Right atrium auricular region (tissue), 2 donors: ENCODE results near the gene ALG3. TPM values are rescaled to one million over a fixed set of nuclear protein-coding genes. Genes with fewer than 3 reads are reported as not detected.

Experiments used
- DNase-seq: peaks from one replicate; pipeline ENCODE4 v3.0.0-alpha.2; 2019; ENCODE audit warnings: low spot score
- H3K27ac ChIP-seq, 2 donors: fragments of 200-600 bp; sonication (generic); 1 replicate in 1 of 2; 2 replicates in 1 of 2; pipeline ENCODE4 v1.5.1; 2016 to 2019
- H3K27me3 ChIP-seq, 2 donors: fragments of 200-600 bp; sonication (generic); one replicate each; pipeline versions ENCODE4 v1.5.1 to v1.6.0; 2017 to 2019
- H3K36me3 ChIP-seq: fragments of 200-600 bp; sonication (generic); one replicate; pipeline ENCODE4 v1.5.1; 2016
- H3K4me1 ChIP-seq, 2 donors: fragments of 200-600 bp; sonication (generic); one replicate each; pipeline versions ENCODE4 v1.5.1 to v1.6.0; 2017 to 2019
- H3K4me3 ChIP-seq, 2 donors: fragments of 200-600 bp; sonication (generic); 1 replicate in 1 of 2; 2 replicates in 1 of 2; pipeline ENCODE4 v1.5.1; 2017 to 2019; ENCODE audit warnings: mild to moderate bottlenecking in 1 of 2, moderate library complexity in 1 of 2
- H3K9me3 ChIP-seq, 2 donors: fragments of 200-600 bp; sonication (generic); one replicate each; pipeline ENCODE4 v1.5.1; 2019
- CTCF ChIP-seq, 2 donors: fragments of 200-600 bp; sonication (generic); IDR thresholded peaks; one replicate each; pipeline ENCODE4 v1.5.1; 2019; ENCODE audit warnings: antibody characterized with exemption in 2 of 2
- total RNA-seq, 2 donors: library from RNA; depleted of rRNA; stranded (reverse); fragments of >200 nt; gene quantifications; one replicate each; pipeline ENCODE4 v1.1.0, GENCODE V29; 2016

ALG3 gene
- total RNA-seq, 2 donors from 2014 or later = 50.6 to 50.8 TPM

GRCh38 chr3:184261270-184261853, 12.6 kb upstream of the ALG3 start, which contains the start of gene CAMK2N2:
Gene CAMK2N2, minus strand, starts transcription at chr3:184261553. Its CDS starts 268 bp downstream, at chr3:184261285.
- Histone ChIP-seq H3K27me3 (peaks cover 3 to 23% of the 10 kb centered on the region in 2 donors), H3K4me1 (peaks cover 0 to 32% of the 10 kb centered on the region in 2 donors)
- TF ChIP-seq CTCF (IDR thresholded peaks at IDR 0.05) = no peak

GRCh38 chr3:184260724-184261269, 12.0 kb upstream of the ALG3 start:
- no peaks in the 10 kb centered on the region for H3K36me3 ChIP-seq
- H3K27me3 ChIP-seq = peaks cover 3 to 23% of the 10 kb centered on the region in 2 donors
- DNase-seq = no peak
- TF ChIP-seq CTCF (IDR thresholded peaks at IDR 0.05) = no peak
- H3K4me1 ChIP-seq = peaks cover 0 to 32% of the 10 kb centered on the region in 2 donors
- H3K27ac ChIP-seq = no peak overlapping the region
- H3K4me3 ChIP-seq = peak overlapping the region; percentile 27 to 54
- no peaks in the 10 kb centered on the region for H3K9me3 ChIP-seq

More at GRCh38 chr3:184261270-184261853, 12.6 kb upstream of the ALG3 start, which contains the start of gene CAMK2N2:
- H3K9me3 ChIP-seq = no peaks in the 10 kb centered on the region
- no peaks in the 10 kb centered on the region for H3K36me3 ChIP-seq
- H3K27ac ChIP-seq = no peak within 1 kb of the TSS
- no peak for DNase-seq
- H3K4me3 ChIP-seq = peak within 1 kb of the TSS; percentile 27 to 54

- no peaks in the 10 kb centered on the region for H3K36me3 ChIP-seq
- H3K27me3 ChIP-seq = peaks cover 3 to 23% of the 10 kb centered on the region in 2 donors
- peak overlapping the region in 1 of 2 donors; percentile 54 for H3K4me3 ChIP-seq
- H3K9me3 ChIP-seq = no peaks in the 10 kb centered on the region
- no peak overlapping the region for H3K27ac ChIP-seq
- H3K4me1 ChIP-seq = peaks cover 0 to 32% of the 10 kb centered on the region in 2 donors
- DNase-seq = no peak
- no peak for TF ChIP-seq CTCF (IDR thresholded peaks at IDR 0.05)
These were observed 11.3 kb upstream of the ALG3 start for GRCh38 chr3:184259878-184260723.

GRCh38 chr3:184259396-184259877, 10.7 kb upstream of the ALG3 start:
- Histone ChIP-seq H3K36me3 (no peaks in the 10 kb centered on the region), H3K9me3 (no peaks in the 10 kb centered on the region), H3K27me3 (peaks cover 3 to 23% of the 10 kb centered on the region in 2 donors), H3K4me3 (peak overlapping the region in 1 of 2 donors; percentile 31), H3K4me1 (peaks cover 0 to 32% of the 10 kb centered on the region in 2 donors), H3K27ac (no peak overlapping the region)
- DNase-seq = no peak
- no peak for TF ChIP-seq CTCF (IDR thresholded peaks at IDR 0.05)

GRCh38 chr3:184258926-184259325, 10.2 kb upstream of the ALG3 start:
- Histone ChIP-seq H3K4me1 (peaks cover 0 to 32% of the 10 kb centered on the region in 2 donors), H3K27ac (no peak overlapping the region), H3K4me3 (no peak overlapping the region), H3K27me3 (peaks cover 3 to 23% of the 10 kb centered on the region in 2 donors), H3K36me3 (no peaks in the 10 kb centered on the region), H3K9me3 (no peaks in the 10 kb centered on the region)
- TF ChIP-seq CTCF (IDR thresholded peaks at IDR 0.05) = no peak
- DNase-seq = no peak
